Stimulated activated memory B cell treated with anti-CD40 and anti-IgM and Interleukin-4, amounts not matched to agents 10 μg/mL and 1 μg/mL and 100 μg/mL, for 72 hours (primary cell): ENCODE measurements around the gene ASTN2.

Experiments
- ATAC-seq: fragments of 150-1000 bp; cut with Tn5 transposase; 2 replicates; pipeline ENCODE4 v1.10.0; 2021
- H3K27ac Mint-ChIP-seq: one replicate; pipeline ENCODE4 v1.8.0; 2022; ENCODE audit warnings: mild to moderate bottlenecking, mixed read lengths
- H3K27me3 Mint-ChIP-seq: one replicate; pipeline ENCODE4 v1.8.0; 2022; ENCODE audit warnings: mixed read lengths
- H3K36me3 Mint-ChIP-seq: one replicate; pipeline ENCODE4 v1.8.0; 2022; ENCODE audit warnings: mixed read lengths
- H3K4me1 Mint-ChIP-seq: one replicate; pipeline ENCODE4 v1.8.0; 2022; ENCODE audit warnings: mixed read lengths
- H3K4me3 Mint-ChIP-seq: one replicate; pipeline ENCODE4 v1.8.0; 2022; ENCODE audit warnings: mild to moderate bottlenecking, moderate library complexity, mixed read lengths
- H3K9me3 Mint-ChIP-seq: one replicate; pipeline ENCODE4 v1.8.0; 2022; ENCODE audit warnings: mixed read lengths

ASTN2 gene

GRCh38 chr9:116760636-116761035 is 654.2 kb downstream of the ASTN2 start:
- H3K27me3 Mint-ChIP-seq, result no peaks in the 10 kb centered on the region
- H3K4me3 Mint-ChIP-seq, result no peak overlapping the region
- H3K9me3 Mint-ChIP-seq, result peaks cover 5% of the 10 kb centered on the region
- no peaks in the 10 kb centered on the region for H3K4me1 Mint-ChIP-seq
- no peak overlapping the region for H3K27ac Mint-ChIP-seq
- ATAC-seq, result no peak
- no peaks in the 10 kb centered on the region for H3K36me3 Mint-ChIP-seq

- Mint-ChIP-seq H3K27me3 (no peaks in the 10 kb centered on the region), H3K36me3 (no peaks in the 10 kb centered on the region), H3K4me3 (no peak overlapping the region), H3K27ac (no peak overlapping the region), H3K9me3 (peaks cover 7% of the 10 kb centered on the region), H3K4me1 (peaks cover 6% of the 10 kb centered on the region)
- no peak for ATAC-seq
Measured at GRCh38 chr9:116757030-116757429, 657.8 kb downstream of the ASTN2 start.

GRCh38 chr9:116753389-116753788 is 661.5 kb downstream of the ASTN2 start:
- peaks cover 13% of the 10 kb centered on the region for H3K27me3 Mint-ChIP-seq
- no peak overlapping the region for H3K4me3 Mint-ChIP-seq
- peaks cover 6% of the 10 kb centered on the region for H3K4me1 Mint-ChIP-seq
- peaks cover 7% of the 10 kb centered on the region for H3K9me3 Mint-ChIP-seq
- no peak for ATAC-seq
- no peak overlapping the region for H3K27ac Mint-ChIP-seq
- H3K36me3 Mint-ChIP-seq, result no peaks in the 10 kb centered on the region

- Mint-ChIP-seq H3K27ac (no peak overlapping the region), H3K9me3 (peaks cover under 1% of the 10 kb centered on the region), H3K4me1 (peaks cover 6% of the 10 kb centered on the region), H3K4me3 (no peak overlapping the region), H3K36me3 (no peaks in the 10 kb centered on the region), H3K27me3 (peaks cover 13% of the 10 kb centered on the region)
- no peak for ATAC-seq
Measured at GRCh38 chr9:116750510-116750909, 664.3 kb downstream of the ASTN2 start.

- Mint-ChIP-seq H3K27me3 (peaks cover 13% of the 10 kb centered on the region), H3K4me3 (no peak overlapping the region), H3K4me1 (peaks cover 6% of the 10 kb centered on the region), H3K27ac (no peak overlapping the region), H3K9me3 (no peaks in the 10 kb centered on the region), H3K36me3 (no peaks in the 10 kb centered on the region)
- ATAC-seq, result no peak
Measured at GRCh38 chr9:116749772-116750171, 665.1 kb downstream of the ASTN2 start.

GRCh38 chr9:116749176-116749575 is 665.7 kb downstream of the ASTN2 start:
- H3K27ac Mint-ChIP-seq, result no peak overlapping the region
- no peak overlapping the region for H3K4me3 Mint-ChIP-seq
- ATAC-seq, result no peak
- no peaks in the 10 kb centered on the region for H3K36me3 Mint-ChIP-seq
- H3K27me3 Mint-ChIP-seq, result peaks cover 13% of the 10 kb centered on the region
- no peaks in the 10 kb centered on the region for H3K9me3 Mint-ChIP-seq
- H3K4me1 Mint-ChIP-seq, result peaks cover 6% of the 10 kb centered on the region

GRCh38 chr9:116741742-116742141 is 673.1 kb downstream of the ASTN2 start:
- Mint-ChIP-seq H3K9me3 (peaks cover 3% of the 10 kb centered on the region), H3K27ac (no peak overlapping the region), H3K4me3 (no peak overlapping the region), H3K27me3 (peaks cover 16% of the 10 kb centered on the region), H3K4me1 (peaks cover 7% of the 10 kb centered on the region), H3K36me3 (no peaks in the 10 kb centered on the region)
- ATAC-seq, result no peak

- H3K4me1 Mint-ChIP-seq, result peaks cover 10% of the 10 kb centered on the region
- no peaks in the 10 kb centered on the region for H3K36me3 Mint-ChIP-seq
- ATAC-seq, result no peak
- H3K27ac Mint-ChIP-seq, result no peak overlapping the region
- peaks cover 3% of the 10 kb centered on the region for H3K9me3 Mint-ChIP-seq
- peaks cover 21% of the 10 kb centered on the region for H3K27me3 Mint-ChIP-seq
- no peak overlapping the region for H3K4me3 Mint-ChIP-seq
Measured at GRCh38 chr9:116741086-116741740, 673.6 kb downstream of the ASTN2 start.

- ATAC-seq, result peak; percentile 49
- Mint-ChIP-seq H3K9me3 (peaks cover 3% of the 10 kb centered on the region), H3K4me3 (no peak overlapping the region), H3K27me3 (peaks cover 35% of the 10 kb centered on the region), H3K4me1 (peaks cover 10% of the 10 kb centered on the region), H3K36me3 (no peaks in the 10 kb centered on the region), H3K27ac (no peak overlapping the region)
Measured at GRCh38 chr9:116737152-116737546, 677.7 kb downstream of the ASTN2 start.

- no peak overlapping the region for H3K27ac Mint-ChIP-seq
- H3K36me3 Mint-ChIP-seq, result no peaks in the 10 kb centered on the region
- H3K9me3 Mint-ChIP-seq, result peaks cover 3% of the 10 kb centered on the region
- peaks cover 10% of the 10 kb centered on the region for H3K4me1 Mint-ChIP-seq
- no peak overlapping the region for H3K4me3 Mint-ChIP-seq
- peaks cover 37% of the 10 kb centered on the region for H3K27me3 Mint-ChIP-seq
- ATAC-seq, result no peak
Measured at GRCh38 chr9:116736399-116737151, 678.3 kb downstream of the ASTN2 start.

- H3K9me3 Mint-ChIP-seq, result peaks cover 3% of the 10 kb centered on the region
- no peak for ATAC-seq
- no peak overlapping the region for H3K27ac Mint-ChIP-seq
- no peak overlapping the region for H3K4me3 Mint-ChIP-seq
- H3K4me1 Mint-ChIP-seq, result peaks cover 10% of the 10 kb centered on the region
- peaks cover 37% of the 10 kb centered on the region for H3K27me3 Mint-ChIP-seq
- no peaks in the 10 kb centered on the region for H3K36me3 Mint-ChIP-seq
Measured at GRCh38 chr9:116733010-116733641, 681.7 kb downstream of the ASTN2 start.

- H3K4me1 Mint-ChIP-seq, result no peaks in the 10 kb centered on the region
- H3K36me3 Mint-ChIP-seq, result no peaks in the 10 kb centered on the region
- H3K27me3 Mint-ChIP-seq, result no peaks in the 10 kb centered on the region
- no peak for ATAC-seq
- no peak overlapping the region for H3K4me3 Mint-ChIP-seq
- no peak overlapping the region for H3K27ac Mint-ChIP-seq
- no peaks in the 10 kb centered on the region for H3K9me3 Mint-ChIP-seq
Measured at GRCh38 chr9:116726602-116727001, 688.3 kb downstream of the ASTN2 start.

- Mint-ChIP-seq H3K4me3 (no peak overlapping the region), H3K4me1 (no peaks in the 10 kb centered on the region), H3K27ac (no peak overlapping the region), H3K36me3 (no peaks in the 10 kb centered on the region), H3K27me3 (no peaks in the 10 kb centered on the region), H3K9me3 (no peaks in the 10 kb centered on the region)
- ATAC-seq, result no peak
Measured at GRCh38 chr9:116724123-116724522, 690.7 kb downstream of the ASTN2 start.

- H3K4me3 Mint-ChIP-seq, result no peak overlapping the region
- no peak overlapping the region for H3K27ac Mint-ChIP-seq
- no peaks in the 10 kb centered on the region for H3K27me3 Mint-ChIP-seq
- no peaks in the 10 kb centered on the region for H3K9me3 Mint-ChIP-seq
- H3K36me3 Mint-ChIP-seq, result no peaks in the 10 kb centered on the region
- H3K4me1 Mint-ChIP-seq, result no peaks in the 10 kb centered on the region
- ATAC-seq, result no peak
Measured at GRCh38 chr9:116721944-116722343, 692.9 kb downstream of the ASTN2 start.

GRCh38 chr9:116721411-116721810 is 693.4 kb downstream of the ASTN2 start:
- Mint-ChIP-seq H3K27ac (no peak overlapping the region), H3K9me3 (no peaks in the 10 kb centered on the region), H3K4me1 (no peaks in the 10 kb centered on the region), H3K27me3 (no peaks in the 10 kb centered on the region), H3K36me3 (no peaks in the 10 kb centered on the region), H3K4me3 (no peak overlapping the region)
- no peak for ATAC-seq

- no peak overlapping the region for H3K4me3 Mint-ChIP-seq
- no peak for ATAC-seq
- H3K27me3 Mint-ChIP-seq, result no peaks in the 10 kb centered on the region
- H3K9me3 Mint-ChIP-seq, result no peaks in the 10 kb centered on the region
- H3K36me3 Mint-ChIP-seq, result no peaks in the 10 kb centered on the region
- H3K27ac Mint-ChIP-seq, result no peak overlapping the region
- H3K4me1 Mint-ChIP-seq, result no peaks in the 10 kb centered on the region
Measured at GRCh38 chr9:116720111-116720510, 694.7 kb downstream of the ASTN2 start.
